GM12878 (cell line): ENCODE data around the gene RAB25. TPM values are rescaled to one million over a fixed set of nuclear protein-coding genes. Genes with fewer than 3 reads are reported as not detected.

Source experiments
- ATAC-seq: fragments of 200-7000 bp; cut with Tn5 transposase; 3 replicates; pipeline ENCODE4 v1.9.1; 2020; ENCODE audit warnings: mild to moderate bottlenecking, moderate library complexity
- BruUV-seq: library from RNA; stranded (reverse); fragments of 400-500 nt; replicated peaks from 2 replicates; lab custom pipeline; 2021; lab: Mats Ljungman, UMichigan
- CTCF ChIA-PET: fragments of 300-600 bp; sonication (Branson Sonifier 250); formaldehyde crosslinking; extraction: SDS; loops from one replicate; lab custom pipeline; 2021; ENCODE audit warnings: inconsistent platforms; lab: Yijun Ruan, JAX
- POLR2A ChIA-PET: fragments of 350-600 bp; formaldehyde crosslinking; extraction: SDS; loops from one replicate; lab custom pipeline; 2021; ENCODE audit warnings: inconsistent platforms; lab: Charles Lee
- RAD21 ChIA-PET: fragments of 300-600 bp; sonication (Branson Sonifier 250); formaldehyde crosslinking; loops from one replicate; lab custom pipeline; 2023; ENCODE audit warnings: antibody characterized with exemption; ENCODE audit not compliant: unreplicated experiment; lab: Charles Lee
- SMC1A ChIA-PET: fragments of 300-600 bp; sonication (Branson Sonifier 250); formaldehyde crosslinking; loops from one replicate; lab custom pipeline; 2023; ENCODE audit not compliant: unreplicated experiment, uncharacterized antibody; lab: Charles Lee
- DNase-seq: peaks from one replicate; pipeline ENCODE4 v3.0.0-alpha.2; 2011; ENCODE audit warnings: low read depth, low spot score
- FAIRE-seq: peaks from 3 replicates; lab custom pipeline; 2011; peaks lifted over from hg19 to GRCh38; lab: Jason Lieb, UNC
- H2AFZ ChIP-seq: 2 replicates; pipeline ENCODE4 v1.6.0; 2011; ENCODE audit warnings: low read depth, low read length, control low read depth; ENCODE audit not compliant: control insufficient read depth
- H3K27ac ChIP-seq: 2 replicates; pipeline ENCODE4 v1.5.1; 2011; ENCODE audit warnings: control low read depth; ENCODE audit not compliant: control insufficient read depth, insufficient read depth
- H3K27me3 ChIP-seq, 2 experiments: replicated peaks in 1 of 2; 2 replicates each; pipeline versions ENCODE4 v1.6.0 to v1.6.1; 2011; ENCODE audit warnings: low read length in 1 of 2; ENCODE audit not compliant: control insufficient read depth in 2 of 2, insufficient read depth in 2 of 2
- H3K36me3 ChIP-seq, 2 experiments: 2 replicates each; pipeline ENCODE4 v1.5.1; 2011; ENCODE audit warnings: low read length in 1 of 2; ENCODE audit not compliant: control insufficient read depth in 2 of 2, insufficient read depth in 2 of 2
- H3K4me1 ChIP-seq: 2 replicates; pipeline ENCODE4 v1.6.1; 2011; ENCODE audit warnings: mild to moderate bottlenecking, low read length, moderate library complexity, mixed read lengths; ENCODE audit not compliant: control insufficient read depth, insufficient read depth
- H3K4me2 ChIP-seq: 2 replicates; pipeline ENCODE4 v1.6.0; 2011; ENCODE audit warnings: control low read depth; ENCODE audit not compliant: control insufficient read depth, insufficient read depth
- H3K4me3 ChIP-seq: fragments of 200-600 bp; sonication (generic); 2 replicates; pipeline ENCODE4 v1.5.1; 2016
- H3K79me2 ChIP-seq: 2 replicates; pipeline ENCODE4 v1.6.0; 2011; ENCODE audit warnings: low read length; ENCODE audit not compliant: control insufficient read depth, insufficient read depth
- H3K9ac ChIP-seq: 2 replicates; pipeline ENCODE4 v1.8.0; 2011; ENCODE audit warnings: low read length, control low read depth, mixed read lengths; ENCODE audit not compliant: control insufficient read depth, insufficient read depth
- H3K9me3 ChIP-seq: replicated peaks from 3 replicates; pipeline ENCODE4 v1.5.1; 2011; ENCODE audit warnings: mild to moderate bottlenecking, low read length; ENCODE audit not compliant: control insufficient read depth, insufficient read depth
- H4K20me1 ChIP-seq: 2 replicates; pipeline ENCODE4 v1.6.0; 2011; ENCODE audit not compliant: control insufficient read depth, insufficient read depth
- RUNX3 ChIP-seq: IDR thresholded peaks from 2 replicates; pipeline ENCODE4 v1.6.1; 2012; ENCODE audit warnings: low read length, inconsistent platforms
- SMC3 ChIP-seq: IDR thresholded peaks from 2 replicates; pipeline ENCODE4 v1.6.1; 2011; ENCODE audit warnings: low read length, improper control_type of control experiment, borderline replicate concordance
- WRNIP1 ChIP-seq: IDR thresholded peaks from 2 replicates; pipeline ENCODE4 v1.6.1; 2011; ENCODE audit warnings: low read depth, low read length, improper control_type of control experiment, borderline replicate concordance
- ZNF24 ChIP-seq: fragments of 450-650 bp; IDR thresholded peaks from 2 replicates; pipeline ENCODE4 v1.6.1; 2017; ENCODE audit warnings: antibody characterized with exemption, mild to moderate bottlenecking
- WGBS: methylation state at CpG from one replicate; pipeline ENCODE4 v1.1.6; 2016; ENCODE audit warnings: low lambda C conversion rate; ENCODE audit not compliant: insufficient replicate concordance, insufficient coverage; ENCODE audit errors: missing lambda C conversion rate; 5-methylcytosine and 5-hydroxymethylcytosine counted together
- in situ Hi-C: fragments of 300-500 bp; cut with MboI; formaldehyde crosslinking; loops from 9 replicates; pipeline ENCODE4 v1.14.3; 2018; ENCODE audit warnings: mixed read lengths
- intact Hi-C: fragments of 100-400 bp; cut with micrococcal nuclease; formaldehyde crosslinking; loops from one replicate; pipeline ENCODE4 v1.14.2; 2022; ENCODE audit not compliant: unreplicated experiment
- polyA plus RNA-seq, 11 experiments: library from polyadenylated mRNA; depleted of rRNA in 4 of 11; unstranded in 6 of 11; stranded (reverse) in 5 of 11; fragments of >200 nt; fragmentation: Nextera tagmentation in 4 of 11; fragmentation: Illumina TruSeq in 1 of 11; extraction: Ambion mirVana in 4 of 11; extraction: Trizol in 1 of 11; gene quantifications; 1 replicate in 1 of 11; 2 replicates in 10 of 11; pipeline versions ENCODE4 v1.2.1 to v1.2.3, GENCODE V29; 2011 to 2016; ENCODE audit warnings: inconsistent platforms in 2 of 11, missing spikeins in 2 of 11, low read depth in 1 of 11
- total RNA-seq, 4 experiments: library from RNA; depleted of rRNA in 3 of 4; stranded (reverse); fragments of >200 nt in 3 of 4; fragmentation: Illumina TruSeq in 1 of 4; extraction: Trizol in 1 of 4; gene quantifications; 2 replicates each; pipeline versions ENCODE4 v1.2.1 to v1.2.3, GENCODE V29; 2013 to 2021

RAB25 gene
- total and polyA plus RNA-seq, 10 of the 15 experiments (the other 5 are each of a cell fraction or from before 2014, with no cell fraction given): 0.16 to 0.36 (median 0.22) TPM; not detected in 7

GRCh38 chr1:156090138-156090839, 29.3 kb downstream of the RAB25 start:
- H3K79me2 ChIP-seq: no peaks in the 10 kb centered on the region
- no TSS peak for BruUV-seq
- SMC1A ChIA-PET: interaction anchor here (0.7 to 23.8 kb wide), 5 partner anchors 24 to 127 kb away, joined by 3 to 874 read pairs (median 3); partner anchors contain the start of gene LMNA
- H3K27ac ChIP-seq: no peak overlapping the region
- no peaks in the 10 kb centered on the region for H3K27me3 ChIP-seq
- no peaks in the 10 kb centered on the region for H3K36me3 ChIP-seq
- POLR2A ChIA-PET: interaction anchor here (1.2 kb wide), 1 partner anchor 33 kb away, joined by 4 read pairs; no protein-coding TSS in a partner anchor
- H3K4me3 ChIP-seq: no peak overlapping the region
- no peaks in the 10 kb centered on the region for H4K20me1 ChIP-seq
- no peak for DNase-seq
- no peak overlapping the region for H3K4me2 ChIP-seq
- CTCF ChIA-PET: interaction anchor here (0.7 to 21.5 kb wide), 15 partner anchors 10 to 296 kb away, joined by 3 to 1294 read pairs (median 4); partner anchors contain the start of genes LMNA and PMF1
- peak; percentile 54 for ATAC-seq
- RAD21 ChIA-PET: interaction anchor here (0.8 to 22.4 kb wide), 5 partner anchors 31 to 229 kb away, joined by 3 to 695 read pairs (median 11); partner anchors contain the start of gene LMNA
- intact Hi-C loops (loop anchor here (1.0 to 10.0 kb wide), 3 partner anchors 40 to 195 kb away; partner anchors contain the start of genes SMG5 and TMEM79), in situ Hi-C loops (loop anchor here (5.0 kb wide), 2 partner anchors 42 to 132 kb away; no protein-coding TSS in a partner anchor)
- peak; percentile 47 for FAIRE-seq
- H2AFZ ChIP-seq: no peak overlapping the region
- no peaks in the 10 kb centered on the region for H3K9me3 ChIP-seq
- no peak overlapping the region for H3K9ac ChIP-seq
- peaks cover under 1% of the 10 kb centered on the region; the same call in 1 of the 2 replicates for H3K4me1 ChIP-seq
- WGBS: 26% methylated on average over 5 of the region's 5 CpGs
- TF ChIP-seq SMC3 (no peak), WRNIP1 (0 out of 2 replicates have a peak, but pooled peaks have one; percentile 82), ZNF24 (peak; percentile 84; the same call in 1 of the 2 replicates), RUNX3 (no peak)
